ENCODE data around the gene OPTC.

The OPTC gene

DNA sequence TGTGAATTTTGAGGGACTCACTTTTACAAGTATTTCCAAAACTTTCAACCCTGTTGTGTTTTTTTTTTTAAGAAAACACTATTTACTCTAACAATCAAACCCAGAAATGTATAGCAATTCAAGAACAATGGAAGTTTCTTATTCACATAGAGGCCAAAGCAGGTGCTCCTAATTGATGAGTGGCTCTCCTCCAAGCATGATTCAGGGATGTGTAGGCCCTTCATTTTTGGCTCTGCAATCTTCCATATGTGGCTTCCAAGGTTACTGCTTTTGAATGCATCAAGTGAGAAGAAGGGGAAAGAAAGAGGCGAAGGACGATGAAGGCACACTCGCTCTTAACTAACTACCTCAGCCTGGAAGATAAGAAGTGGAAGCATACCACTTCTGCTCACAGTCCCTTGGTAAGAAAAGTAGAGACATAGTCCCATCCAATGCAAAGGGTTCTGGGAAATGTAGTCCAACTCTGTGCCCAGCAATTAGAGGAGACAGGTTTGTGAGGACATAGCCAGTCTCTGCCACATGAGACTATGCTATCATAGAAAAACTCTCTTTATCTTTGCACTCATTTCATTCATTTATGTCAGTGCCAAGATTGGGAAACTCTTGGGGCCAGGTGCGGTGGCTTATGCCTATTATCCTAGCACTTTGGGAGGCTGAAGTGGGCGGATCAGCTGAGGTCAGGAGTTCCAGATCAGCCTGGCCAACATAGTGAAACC is 46.0 kb downstream of the OPTC start:
- no peak for DNase-seq

DNA sequence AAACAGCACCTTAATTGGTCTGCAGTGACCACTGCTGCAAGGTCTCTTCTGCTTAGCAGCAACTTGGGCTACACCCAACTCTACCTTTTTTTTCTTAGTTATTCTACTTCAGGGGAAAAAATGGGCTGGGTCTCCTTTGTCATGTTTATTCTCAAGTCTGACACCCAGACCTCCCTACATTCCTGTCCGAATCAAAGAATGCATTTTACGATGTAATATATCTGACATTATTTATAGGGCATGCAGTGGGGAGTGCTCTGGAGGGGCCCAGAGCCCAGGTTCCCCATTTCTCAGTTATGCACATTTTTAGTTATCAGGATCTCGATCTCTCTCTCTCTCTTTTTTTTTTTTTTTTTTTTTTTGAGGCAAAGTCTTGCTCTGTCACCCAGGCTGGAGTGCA is 50.5 kb downstream of the OPTC start:
- peak; percentile 50 for DNase-seq

DNA sequence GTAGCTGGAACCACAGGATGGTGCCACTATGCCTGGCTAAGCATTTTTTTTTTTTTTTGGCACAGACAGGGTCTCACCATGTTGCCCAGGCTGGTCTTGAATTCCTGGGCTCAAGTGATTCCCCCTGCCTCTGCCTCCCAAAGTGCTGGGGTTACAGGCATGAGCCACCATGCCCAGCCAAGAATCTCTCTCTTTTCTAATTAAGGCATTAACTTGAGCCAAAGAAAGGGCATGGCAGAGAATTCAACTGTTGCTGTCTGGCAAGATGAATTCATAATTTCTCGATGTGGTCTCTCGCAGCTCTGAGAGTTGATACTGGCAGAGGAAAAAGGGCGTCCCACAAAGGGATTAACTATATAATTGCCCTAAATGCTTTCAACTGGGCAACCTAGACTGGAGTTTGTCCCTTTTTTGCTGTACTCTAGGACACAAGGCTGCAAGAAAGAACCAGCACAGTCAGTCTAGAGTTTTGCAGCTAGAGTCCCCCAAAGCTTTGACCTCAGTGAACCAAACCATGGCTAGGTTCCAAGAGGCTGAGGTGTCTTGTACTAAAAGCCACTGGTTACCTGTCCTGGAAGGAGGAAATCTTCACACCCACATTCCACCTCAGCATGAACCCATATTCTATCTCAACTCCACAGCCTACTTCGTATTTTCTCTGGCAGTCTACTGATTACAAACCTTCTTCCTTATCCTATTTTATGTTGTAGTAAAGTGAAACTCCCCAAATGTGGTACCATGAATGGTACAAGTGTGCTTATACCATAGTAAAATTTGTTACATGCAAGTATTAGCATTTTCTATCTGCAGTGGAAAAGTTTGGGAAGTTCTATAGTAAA is 51.2 kb downstream of the OPTC start:
- DNase-seq = no peak

DNA sequence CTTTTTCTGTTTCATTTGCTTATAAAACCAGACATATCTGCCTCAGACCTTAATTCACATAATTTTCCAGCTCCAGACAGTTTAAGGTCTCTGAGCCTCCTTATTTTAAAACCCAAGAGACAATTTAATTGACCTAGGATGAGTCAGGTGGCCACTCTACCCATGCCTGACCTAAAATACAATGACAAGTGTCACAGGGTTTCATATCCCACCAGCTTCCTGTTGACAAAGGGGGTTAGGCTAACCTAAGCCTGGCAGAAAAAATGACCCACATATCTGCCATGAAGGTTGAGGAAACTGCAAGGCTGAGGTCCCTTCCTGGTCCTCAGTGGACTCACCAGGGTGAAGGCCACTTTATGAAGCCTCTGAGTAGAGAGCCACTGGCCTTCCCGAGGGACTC is 52.3 kb downstream of the OPTC start:
- no peak for DNase-seq

DNA sequence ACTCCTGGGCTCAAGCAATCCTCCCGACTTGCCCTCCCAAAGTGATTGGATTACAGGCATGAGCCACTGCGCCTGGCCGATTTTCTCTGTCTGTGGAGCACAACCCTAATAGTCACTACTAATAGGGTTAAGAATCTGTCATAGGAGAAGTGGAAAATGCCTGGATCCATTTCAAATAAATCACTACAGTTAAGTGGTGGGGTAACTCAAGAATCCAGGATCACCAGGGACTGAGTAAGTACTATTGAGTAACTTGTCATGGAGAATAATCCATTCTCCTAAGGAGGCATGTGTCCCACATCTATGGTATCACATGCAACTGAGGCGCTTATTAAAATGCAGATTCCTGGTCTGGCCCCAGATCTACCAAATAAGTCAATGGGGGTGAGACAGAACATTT is 53.2 kb downstream of the OPTC start:
- DNase-seq = no peak

DNA sequence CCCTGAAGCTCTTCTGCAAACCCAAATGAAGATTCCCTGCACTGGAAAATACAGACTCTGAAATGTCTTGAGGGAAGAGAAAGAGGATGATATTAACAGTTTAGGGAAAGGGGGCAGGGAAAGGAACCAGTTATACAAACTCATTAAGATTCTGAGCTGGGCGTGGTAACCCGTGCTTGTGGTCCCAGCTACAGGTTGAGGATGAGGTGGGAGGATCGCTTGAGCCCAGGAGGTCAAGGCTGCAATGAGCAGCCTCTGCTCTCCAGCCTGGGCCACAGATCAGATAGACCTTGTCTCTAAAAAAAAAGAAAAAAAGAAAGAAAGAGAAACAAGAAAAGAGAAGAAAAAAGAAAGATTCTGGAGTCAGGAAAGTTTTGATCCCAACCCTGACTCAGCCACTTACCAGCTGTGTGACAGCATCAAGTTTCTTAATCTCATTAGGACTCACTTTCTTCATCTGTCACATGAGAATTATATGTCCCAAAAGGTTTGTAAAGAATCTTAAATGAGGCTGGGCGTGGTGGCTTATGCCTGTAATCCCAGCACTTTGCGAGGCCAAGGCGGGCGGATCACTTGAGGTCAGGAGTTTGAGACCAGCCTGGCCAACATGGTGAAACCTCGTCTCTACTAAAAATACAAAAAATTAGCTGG is 53.9 kb downstream of the OPTC start:
- no peak for DNase-seq

DNA sequence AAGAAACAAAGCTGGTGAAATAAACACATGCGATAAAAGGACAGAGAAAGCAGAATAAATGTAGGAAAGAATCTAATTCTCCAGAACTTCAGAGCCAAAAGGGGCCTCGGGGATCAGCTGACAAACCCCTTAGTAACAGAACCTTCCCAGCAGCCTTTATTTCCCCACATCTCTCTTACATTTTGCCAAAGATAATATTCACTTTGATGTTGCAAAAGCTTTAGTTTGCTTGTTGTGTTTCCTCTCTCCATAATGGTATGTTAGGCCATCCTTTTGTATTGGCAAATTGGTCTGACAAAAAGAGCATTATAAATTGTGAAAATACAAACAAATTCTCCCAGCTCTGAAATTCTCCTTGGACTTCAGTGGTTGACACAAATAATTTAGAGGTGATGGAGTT is 54.9 kb downstream of the OPTC start:
- DNase-seq = no peak

DNA sequence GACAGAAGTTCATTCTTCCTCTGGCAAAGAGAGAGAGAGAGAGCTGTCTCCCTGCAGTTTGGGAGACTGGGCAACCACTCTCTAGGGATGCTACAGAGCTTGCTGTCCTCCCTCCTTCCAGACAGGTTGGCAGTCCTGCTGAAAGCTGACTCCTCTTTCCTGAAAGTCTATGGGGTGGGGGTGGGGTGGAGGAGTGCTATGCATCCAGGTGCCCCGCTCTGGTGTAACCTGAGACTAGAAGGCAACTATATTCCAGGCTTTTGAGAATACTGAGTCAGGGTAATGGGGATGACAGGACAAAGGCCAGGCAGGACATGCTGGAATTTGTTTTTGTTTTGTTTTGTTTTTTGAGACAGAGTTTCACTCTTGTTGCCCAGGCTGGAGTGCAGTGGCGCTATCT is 55.4 kb downstream of the OPTC start:
- DNase-seq = no peak

DNA sequence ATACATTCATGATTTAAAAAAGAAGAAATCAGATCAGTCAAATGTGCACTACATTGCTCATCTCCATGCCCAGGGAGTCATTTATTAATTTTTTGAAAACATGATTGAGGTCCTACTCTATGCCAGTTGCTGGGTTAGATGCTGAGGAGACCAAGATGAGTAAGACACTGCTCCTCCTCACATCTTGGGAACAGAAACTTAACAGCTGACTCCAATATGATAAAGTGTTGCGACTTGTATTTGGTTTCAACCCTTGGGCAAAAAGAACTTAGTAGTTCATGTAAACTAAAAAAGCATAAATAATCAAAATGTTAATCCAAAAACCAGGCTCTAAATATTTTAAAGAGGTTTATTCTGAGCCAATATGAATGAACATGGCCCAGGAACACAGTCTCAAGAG is 56.9 kb downstream of the OPTC start:
- DNase-seq = no peak

DNA sequence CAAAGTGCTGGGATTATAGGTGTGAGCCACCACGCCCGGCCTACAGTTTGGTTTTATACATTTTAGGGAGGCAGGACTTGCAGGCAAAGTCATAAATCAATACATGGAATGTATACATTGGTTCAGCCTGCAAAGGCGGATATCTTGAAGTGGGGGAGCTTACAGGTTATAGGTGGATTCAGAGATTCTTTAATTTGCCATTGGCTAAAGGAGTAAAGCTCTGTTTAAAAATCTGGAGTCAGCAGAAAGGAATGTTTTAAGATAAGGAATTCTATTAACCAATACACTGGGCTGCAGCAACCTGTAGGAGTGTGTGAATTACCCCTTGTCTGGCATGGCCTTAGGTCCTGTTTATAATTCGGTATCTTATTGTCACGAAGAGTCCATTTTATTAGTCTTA is 57.6 kb downstream of the OPTC start:
- peak; percentile 26 for DNase-seq

DNA sequence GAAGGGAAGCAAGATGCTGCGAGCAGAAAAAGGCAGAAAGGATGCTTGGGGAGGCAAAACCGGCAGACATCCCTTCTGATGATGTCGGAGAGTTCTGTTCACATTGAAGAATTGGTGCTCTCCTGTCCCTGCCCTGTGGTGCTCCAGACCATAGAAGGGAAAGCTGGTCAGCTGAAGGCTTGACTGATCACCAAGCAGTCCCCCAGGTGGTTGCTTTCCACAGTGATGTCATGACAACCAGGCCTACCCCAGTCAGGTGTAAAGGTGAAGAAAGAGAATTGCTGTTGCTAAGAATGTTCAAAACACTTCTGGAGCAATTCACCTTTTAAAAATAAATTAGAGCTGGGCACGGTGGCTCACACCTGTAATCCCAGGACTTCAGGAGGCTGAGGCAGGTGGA is 59.5 kb downstream of the OPTC start:
- no peak for DNase-seq

DNA sequence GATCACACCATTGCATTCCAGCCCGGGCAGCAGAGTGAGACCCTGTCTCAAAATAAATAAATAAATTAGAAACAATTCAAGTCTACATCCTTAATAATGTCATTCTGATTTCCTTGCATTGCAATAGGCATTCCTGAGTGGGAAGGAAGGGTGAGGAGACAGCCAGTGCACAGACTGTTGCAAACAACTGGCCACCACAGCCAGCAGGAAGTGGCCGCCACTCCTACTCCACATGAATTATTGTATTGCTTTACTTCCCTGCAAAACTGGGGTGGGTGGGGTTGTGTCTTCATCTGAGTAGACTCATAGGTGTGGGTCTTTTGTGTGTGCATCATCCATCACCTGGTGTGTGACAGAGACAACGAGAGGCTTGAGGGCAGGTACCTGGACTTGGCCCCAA is 60.1 kb downstream of the OPTC start:
- DNase-seq = no peak

DNA sequence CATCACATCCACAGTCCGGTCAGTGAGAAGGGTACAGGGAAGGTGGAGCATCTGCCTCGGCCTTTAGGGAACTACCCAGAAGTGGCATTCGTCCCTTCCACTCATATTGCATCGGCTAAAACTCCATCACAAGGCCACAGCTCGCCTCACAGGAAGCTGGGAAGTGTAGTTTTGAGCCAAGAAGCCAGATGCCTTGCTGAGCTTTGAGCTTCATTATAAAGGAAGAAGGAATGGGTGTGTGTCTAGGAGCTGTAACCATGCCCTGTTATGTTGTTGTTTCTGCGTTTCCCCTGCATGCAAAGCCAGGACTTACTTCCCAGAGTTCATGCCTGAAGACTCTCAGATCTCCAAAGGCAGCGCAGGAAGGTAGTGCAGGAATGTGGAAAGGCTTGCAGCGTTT is 61.1 kb downstream of the OPTC start:
- DNase-seq = peak; percentile 36

DNA sequence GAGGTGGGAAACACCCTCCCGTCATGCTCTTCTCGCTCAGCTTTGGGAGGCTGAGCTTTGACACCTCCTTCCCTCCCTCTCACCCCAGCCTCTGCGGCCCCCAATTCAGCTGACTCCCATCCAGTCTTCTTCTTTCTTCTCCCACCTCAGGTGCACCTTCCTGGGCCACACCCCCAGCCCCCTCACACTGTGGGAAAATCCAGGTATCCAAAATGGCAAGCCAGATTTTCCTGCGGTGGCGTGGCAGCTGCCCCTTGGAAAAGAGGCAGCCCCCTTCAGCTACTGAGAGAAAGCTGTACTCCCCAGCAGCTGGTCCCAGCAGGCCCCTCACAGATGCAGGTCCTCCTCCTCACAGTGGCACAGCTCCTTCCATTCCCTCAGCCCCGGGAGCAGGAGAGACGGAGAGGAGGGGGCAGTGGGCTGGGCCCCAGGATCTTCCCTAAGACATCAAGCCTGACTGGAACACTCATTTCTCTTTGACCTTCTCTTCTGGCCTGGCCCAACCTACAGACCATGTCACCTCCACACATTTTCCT is 61.6 kb downstream of the OPTC start:
- no peak for DNase-seq

DNA sequence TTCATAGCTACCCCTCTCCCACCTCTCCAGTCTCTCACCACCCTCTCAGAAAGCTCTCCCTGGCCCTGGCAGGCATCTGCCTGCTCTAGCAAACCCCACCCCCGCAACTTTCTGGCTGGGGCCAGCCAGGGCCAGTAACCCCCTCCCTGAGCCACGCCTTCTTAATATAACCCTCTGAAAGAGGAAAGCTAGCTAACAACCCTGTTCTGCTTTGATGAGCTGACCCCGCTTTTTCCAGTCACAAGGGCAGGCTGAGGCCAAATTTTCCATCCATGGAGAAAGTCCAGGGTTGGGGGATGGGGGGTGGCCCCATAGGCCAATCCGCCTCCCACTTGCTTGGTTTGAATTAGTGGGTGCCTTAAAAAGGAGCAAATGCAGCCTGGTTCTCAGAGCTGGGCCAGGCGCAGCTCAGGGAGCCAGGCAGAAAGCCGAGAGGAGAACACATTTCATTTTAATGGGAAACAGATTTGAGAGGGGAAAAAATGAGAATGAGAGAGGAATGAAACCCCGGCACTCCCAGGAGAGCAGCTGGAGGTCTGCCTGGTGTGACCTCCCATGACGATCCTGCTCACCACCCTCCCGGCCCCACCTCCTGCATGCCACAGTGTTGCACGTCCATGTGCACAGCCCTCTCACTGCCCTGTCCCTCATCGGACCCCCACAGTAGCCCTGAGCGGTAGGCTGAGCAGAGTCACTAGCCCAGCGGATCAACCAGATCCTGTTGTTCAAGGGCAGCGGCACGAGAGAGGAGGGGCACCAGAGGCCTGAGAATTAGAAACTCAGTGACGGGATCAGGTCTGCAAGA is 62.3 kb downstream of the OPTC start:
- peak; percentile 89 for DNase-seq

DNA sequence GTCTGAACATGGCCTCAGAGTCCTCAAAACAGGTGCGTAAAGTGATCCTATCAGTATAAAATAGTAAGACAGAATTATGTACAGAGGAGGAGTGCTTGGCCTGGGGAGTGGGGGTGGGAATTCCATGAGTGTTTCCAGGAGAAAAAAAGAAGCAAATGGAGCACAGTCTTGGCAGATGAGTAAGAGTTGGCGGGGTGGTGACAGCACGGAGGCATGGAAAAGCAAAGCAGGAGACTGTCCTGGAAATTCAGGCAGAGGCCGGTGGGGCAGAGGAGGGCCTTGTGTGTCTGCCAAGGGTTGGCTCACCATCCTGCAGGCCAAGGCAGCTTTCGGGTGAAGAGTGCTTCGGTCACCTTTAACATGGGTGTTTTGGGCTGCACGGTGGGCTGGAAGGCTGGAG is 63.4 kb downstream of the OPTC start:
- peak; percentile 94 for DNase-seq

DNA sequence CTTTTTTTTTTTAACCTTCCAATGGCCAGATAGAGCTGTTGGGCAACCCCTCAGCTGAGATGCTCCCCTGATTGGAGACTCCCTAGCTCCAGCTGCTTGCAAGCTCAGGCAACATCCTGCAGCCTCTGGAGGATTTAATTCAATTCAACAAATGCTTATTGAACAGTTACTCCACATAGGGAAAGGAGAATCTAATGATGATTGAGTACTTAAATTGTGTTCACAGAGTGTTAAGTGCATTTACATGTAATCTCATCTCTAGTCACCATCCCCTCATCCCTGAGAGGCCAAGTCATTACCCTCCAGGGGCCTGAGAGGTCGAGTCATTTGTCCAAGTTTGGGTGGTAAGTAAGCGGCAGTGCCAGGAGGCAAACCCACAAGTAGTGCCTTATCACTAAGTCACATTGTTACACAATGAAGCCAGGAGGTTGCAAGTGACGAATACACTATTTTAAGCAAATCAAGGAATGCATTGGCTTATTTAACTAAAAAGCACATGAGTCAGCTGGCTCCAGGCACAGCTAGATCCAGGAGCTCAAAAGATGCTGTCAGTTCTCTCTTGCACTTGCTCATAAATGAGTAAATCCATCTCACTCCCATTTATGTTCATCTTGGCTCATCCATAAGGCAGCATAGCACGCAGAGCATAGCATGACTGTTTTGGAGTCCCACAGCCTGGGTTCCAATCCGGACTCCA is 64.3 kb downstream of the OPTC start:
- DNase-seq = peak; percentile 99

Measured in EL (cell line).